Hindlimb muscle (tissue), 1 donor: ENCODE results near the gene SIK2. TPM values are rescaled to one million over a fixed set of nuclear protein-coding genes. Genes with fewer than 3 reads are reported as not detected.
"Not testable (repeated sequence)": the region's sequence is repeated elsewhere in the genome, so short reads cannot be mapped to it uniquely, and the experiment has no call there.

Experiments used
- DNase-seq: peaks from one replicate; pipeline ENCODE4 v3.0.0-alpha.2; 2013
- polyA plus RNA-seq: library from polyadenylated mRNA; unstranded; fragments of 120-200 nt; gene quantifications from one replicate; pipeline ENCODE4 v1.2.1, GENCODE V29; 2013; ENCODE audit not compliant: insufficient read length

SIK2 gene
- polyA plus RNA-seq, 1 donor: 20.5 TPM

- DNase-seq: no peak
These were observed 27.2 kb downstream of the SIK2 start for GRCh38 chr11:111629499-111629898.

DNA sequence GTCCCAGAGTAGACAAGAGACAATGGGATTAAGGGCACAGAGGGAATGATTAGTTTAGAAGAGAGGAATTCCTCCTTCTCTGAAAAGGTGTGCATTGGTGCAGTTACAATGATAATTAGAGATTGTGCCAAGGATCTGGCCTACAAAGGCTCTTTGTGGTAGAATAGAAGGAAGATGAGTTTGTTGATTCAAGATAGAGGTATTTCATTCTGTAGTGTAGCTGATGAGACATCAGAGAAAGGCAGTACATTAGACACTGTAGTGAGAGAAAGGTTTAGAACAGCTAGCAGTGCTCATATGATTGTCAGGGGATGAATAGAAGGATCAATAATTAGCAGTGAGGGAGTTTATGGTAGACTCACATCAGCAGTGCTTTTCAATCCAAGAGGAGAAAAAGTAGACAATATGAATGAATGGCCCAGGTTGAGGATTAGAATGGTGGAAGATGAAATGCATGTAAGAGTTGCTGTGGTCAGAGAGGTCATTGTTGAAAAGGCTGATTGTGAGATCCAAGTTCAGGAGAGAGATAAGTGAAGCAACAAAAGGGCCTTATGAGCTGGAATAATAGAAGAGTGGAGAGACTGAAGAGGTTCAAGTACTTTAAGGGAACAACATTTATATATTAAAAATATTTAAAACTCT is 28.9 kb downstream of the SIK2 start:
- no peak for DNase-seq

DNA sequence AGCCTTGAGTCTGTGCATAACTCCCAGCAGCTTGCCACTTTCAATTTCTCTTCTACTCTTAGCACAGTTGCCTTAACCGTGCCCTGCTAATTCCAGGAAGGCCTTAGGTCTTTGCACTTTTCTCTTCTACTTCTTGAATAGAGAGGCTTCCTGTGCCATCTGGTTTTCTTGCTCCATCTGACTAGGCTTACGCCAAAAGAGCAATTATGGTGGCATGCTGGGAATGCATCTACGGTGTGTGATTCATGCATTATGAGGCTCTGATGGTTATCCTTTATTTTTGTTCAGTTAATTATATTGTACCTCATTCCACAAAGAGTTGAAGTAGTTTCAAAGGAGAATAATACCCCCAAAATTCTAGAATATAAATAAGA is 29.4 kb downstream of the SIK2 start:
- no peak for DNase-seq

DNA sequence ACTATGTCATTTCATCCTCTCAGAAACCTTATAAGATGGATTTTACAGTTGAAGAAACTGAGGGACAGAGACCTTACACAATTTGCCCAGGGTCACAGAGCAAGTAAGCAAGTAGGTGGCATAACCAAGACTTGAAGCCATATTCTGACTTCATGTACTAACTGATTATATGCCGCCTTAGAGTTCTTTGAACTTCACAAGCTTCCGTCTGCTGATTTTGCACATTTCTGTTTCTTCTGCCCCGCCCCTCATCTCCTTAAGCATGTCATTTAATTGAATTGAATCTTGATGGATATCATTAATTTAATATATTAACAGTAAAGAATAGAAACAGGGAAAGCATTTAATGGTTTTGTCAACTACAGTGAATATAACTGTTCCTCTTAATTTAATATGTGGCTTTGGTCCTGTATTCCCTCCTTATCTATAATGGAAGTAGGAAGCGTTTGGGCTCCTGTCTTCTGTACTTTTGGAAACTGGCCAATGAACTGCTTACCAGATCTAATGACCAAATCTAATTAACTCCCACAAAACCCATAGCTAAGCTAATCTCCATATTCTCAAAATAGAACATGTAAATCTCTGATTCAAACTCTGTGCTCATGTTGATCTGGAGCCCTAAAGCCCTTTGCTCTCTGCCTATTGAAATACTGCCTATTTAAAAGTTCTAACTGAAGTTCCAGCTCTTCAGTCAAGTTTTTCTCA is 30.4 kb downstream of the SIK2 start:
- no peak for DNase-seq

DNA sequence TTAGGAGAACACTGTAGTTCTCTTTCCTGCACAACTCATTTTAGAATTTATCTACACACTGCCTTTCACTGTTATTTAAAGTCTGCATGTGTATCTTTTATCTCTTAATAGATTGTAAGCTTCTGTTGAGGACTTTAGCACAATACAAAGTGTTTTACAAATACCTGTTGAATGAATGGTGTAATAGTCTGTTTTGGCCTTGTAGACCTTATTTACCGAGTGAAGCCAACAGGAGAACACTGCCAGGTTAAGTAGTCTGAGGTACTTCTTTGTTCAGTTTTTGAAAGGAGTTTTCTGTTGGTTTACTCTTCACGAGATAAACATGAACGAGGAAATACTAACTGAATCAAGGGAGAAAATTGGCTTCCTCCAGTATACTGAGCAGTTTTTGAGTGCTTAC is 31.0 kb downstream of the SIK2 start:
- no peak for DNase-seq

- no peak for DNase-seq
These were observed 31.6 kb downstream of the SIK2 start for GRCh38 chr11:111633756-111634362.

DNA sequence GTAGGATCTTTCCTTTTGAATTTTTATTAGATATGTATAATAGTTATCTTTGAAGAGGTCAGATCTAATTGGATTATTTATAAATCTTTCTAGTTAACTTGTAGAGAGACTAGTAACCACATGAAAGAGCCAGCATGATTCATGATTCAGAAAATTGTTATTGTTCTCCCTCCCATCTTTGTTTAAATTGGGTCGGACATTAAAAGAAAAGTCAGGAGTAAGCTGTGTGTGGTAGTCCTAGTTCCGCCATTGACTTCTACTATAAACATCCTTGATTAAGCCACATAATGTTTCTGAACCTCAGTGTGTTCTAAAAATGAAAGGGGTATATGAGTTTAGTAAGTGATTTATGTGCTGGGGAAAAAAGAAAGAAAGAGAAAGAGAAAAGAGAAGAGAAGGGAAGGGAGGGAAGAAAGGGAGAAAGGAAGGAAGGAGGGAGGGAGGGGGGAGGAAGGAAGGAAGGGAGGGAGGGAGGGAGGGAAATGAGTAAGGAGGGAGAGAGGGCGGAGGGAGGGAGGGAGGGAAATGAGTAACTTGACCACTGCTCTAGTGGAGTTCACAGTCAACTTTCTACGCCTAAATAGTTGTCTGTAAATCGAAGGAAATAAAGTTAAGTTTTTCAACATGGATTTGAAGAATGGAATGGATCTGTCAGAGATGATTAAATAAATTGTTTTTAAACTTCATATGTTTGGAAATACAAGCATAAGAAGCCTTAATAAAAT is 32.9 kb downstream of the SIK2 start:
- DNase-seq: peak; percentile 42

DNA sequence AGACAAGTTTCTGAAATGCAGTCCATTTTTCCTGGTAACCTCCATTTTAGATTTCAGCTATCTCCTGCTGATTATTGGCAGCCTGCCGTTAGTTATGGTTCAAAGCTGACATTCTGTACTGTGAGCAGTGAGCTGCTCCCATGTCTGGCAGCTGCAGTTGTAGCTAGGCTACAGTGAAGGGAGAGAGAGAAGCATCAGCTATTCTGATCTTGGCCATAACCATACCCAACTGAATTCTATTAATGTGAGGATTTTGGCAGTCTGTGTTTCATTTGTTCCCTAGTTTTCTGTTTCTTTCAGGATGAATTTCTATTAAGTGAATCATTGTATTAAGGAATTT is 33.4 kb downstream of the SIK2 start:
- peak; percentile 80 for DNase-seq

DNA sequence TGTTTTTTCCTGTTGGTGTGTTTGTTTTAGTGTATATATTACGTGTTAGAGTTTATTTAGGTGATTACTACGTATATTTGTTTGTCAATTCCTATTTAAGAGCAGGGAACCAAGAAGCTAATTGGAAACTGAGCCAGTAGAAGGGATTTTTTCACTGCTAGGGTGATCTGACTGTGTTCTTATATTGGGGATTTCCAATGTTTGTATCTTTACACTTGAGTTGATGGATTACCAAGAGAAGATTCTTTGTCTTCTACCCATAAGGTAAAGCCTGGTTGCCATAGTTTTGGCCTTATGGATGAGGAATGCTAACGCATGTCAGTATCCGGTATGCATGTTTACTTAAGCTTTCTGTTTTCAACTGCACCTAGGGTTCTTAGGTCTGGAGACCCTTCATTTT is 35.6 kb downstream of the SIK2 start:
- DNase-seq: no peak

DNA sequence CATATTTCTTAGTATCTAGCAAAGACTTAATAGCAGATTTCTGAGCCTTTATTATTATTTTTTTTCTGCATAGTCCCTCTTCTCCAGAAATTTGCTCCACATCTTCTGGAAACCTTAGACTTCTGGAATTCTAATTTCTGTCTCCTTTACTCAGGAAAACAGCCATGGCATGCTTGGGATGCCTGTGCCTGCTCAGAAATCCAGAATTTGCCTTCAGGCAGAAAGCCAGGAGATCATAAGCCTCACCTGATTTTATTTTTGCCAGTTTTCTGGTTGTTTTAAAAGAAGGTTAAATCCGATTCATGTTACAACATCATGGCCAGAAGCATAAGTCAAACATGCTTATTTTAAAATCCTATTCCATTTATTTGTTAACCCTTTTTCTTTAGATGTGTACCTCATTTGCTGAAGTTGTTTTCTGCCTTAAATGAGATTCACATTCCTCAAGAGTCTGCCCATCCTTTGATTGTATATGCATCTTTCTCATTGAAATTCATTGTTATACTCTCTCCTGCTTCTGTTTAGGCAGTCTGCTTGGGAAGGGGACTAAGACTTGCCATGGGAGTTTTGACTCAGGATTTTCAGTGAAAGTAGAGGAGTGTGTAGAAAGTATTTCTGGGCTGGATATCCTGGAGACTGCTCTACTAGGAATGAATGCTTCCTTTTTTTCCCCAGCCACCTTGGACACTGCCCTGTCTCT is 37.1 kb downstream of the SIK2 start:
- no peak for DNase-seq

DNA sequence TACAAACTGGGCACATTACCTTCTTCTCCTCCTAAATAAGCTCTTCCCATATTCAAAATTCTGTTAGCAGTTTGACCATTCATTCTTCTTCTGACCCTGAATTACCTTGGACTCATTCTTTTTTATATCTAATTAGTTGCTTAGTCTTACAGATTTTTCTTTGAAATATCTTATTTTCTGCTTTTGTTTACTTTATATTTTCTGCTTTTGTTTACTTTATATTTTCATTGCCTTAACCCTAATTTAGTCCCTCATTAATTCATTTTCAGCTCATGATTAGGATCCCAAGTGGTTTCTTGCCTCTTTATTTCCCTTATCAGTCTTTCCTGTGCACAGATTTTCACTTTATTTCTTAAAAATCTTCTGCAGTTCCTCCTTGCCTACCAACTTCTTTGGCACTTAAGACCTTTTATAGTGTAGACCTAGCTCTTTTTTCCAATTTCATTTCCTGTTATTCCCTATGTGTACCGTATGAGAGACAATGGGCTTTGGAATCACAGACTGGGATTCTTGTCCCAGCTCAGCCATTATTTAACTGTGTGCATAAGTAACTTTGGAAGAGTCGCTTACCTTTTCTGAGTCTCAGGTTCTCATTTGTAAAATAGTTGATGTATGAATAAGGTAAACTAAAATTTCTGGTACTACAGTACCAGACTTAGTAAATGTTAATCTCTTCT is 39.2 kb downstream of the SIK2 start:
- DNase-seq: no peak

GRCh38 chr11:111642542-111642941 is 40.3 kb downstream of the SIK2 start:
- DNase-seq: no peak

DNA sequence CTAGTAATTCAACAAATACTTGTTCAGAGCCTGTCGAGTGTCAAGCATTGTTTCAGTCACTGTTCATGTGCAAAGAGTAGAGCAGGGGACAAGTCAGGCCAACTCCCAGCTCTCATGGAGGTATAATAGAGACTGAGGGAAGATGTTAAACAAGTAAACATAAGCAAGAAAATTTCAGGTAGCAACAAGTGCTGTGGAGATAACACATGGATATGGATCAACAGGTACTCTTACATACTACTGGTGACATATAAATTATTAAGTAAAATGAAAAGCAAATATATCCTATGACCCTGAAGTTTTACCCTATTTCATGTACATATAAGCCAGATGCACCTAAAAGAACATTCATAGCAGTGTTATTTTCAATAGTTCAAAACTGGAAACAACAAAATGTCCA is 42.7 kb downstream of the SIK2 start:
- no peak for DNase-seq

DNA sequence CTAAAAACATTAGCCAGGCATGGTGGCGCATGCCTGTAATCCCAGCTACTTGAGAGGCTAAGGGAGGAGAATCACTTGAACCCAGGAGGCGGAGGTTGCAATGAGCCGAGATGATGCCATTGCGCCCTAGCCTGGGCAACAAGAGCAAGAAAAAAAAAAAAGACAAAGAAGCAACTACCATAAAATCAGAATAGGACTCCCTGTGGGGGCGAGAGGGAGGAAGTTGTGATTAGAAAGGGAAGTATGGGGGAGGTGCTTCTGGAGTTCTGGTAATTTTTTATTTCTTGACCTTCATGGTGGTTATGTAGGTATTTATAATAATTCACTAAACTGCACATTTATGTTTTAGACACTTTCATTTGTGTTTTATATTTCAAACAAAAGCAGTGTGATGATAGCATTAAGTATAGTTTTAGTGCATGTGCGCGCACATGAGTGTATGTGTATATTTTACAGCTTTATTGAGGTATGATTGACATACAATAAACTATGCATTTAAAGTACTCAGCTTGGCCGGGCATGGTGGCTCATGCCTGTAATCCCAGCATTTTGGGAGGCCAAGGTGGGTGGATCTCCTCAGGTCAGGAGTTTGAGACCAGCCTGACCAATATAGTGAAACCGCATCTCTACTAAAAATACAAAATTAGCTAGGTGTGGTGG is 43.5 kb downstream of the SIK2 start:
- DNase-seq: no peak

DNA sequence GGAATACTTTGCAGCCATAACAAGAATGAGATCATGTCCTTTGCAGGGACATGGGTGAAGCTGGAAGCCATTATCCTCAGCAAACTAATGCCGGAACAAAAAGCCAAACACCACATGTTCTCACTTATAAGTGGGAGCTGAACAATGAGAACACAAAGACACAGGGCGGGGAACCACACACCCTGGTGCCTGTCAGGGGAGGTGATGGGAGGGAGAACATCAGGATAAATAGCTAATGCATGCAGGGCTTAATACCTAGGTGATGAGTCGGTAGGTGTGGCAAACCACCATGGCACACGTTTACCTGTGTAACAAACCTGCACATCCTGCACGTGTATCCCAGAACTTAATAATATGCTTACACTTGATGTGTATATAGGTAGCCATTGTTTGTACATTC is 49.1 kb downstream of the SIK2 start:
- not testable (repeated sequence) for DNase-seq

GRCh38 chr11:111652184-111652583 is 49.9 kb downstream of the SIK2 start:
- no peak for DNase-seq

GRCh38 chr11:111654601-111655000 is 52.4 kb downstream of the SIK2 start:
- DNase-seq: no peak

DNA sequence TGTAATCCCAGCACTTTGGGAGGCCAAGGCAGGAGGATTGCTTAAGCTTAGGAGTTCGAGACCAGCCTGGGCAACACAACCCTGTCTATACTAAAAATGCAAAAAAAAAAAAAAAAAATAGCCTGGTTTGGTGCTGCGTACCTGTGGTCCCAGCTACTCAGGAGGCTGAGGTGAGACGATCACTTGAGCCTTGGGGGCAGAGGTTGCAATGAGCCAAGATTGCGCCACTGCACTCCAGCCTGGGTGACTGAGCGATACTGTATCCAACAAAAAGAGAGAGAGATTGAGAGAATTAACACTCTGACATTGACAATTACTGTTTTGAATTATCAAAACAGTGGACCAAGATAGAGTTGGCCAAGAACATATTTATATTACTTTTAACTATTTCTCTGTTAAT is 53.7 kb downstream of the SIK2 start:
- no peak for DNase-seq

DNA sequence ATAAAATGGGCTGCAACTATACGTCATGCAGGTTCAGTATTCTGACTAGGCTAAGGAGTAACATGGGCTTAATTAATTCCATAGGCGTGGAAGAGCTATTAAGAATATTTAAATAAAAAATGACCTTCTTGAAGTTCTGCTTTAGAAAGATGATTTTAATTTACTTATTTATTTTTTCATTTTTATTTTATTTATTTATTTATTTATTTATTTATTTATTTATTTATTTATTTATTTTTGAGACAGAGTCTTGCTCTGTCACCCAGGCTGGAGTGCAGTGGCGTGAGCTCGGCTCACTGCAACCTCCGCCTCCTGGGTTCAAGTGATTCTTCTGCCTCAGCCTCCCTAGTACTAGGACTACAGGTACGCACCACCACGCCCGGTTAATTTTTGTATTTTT is 55.7 kb downstream of the SIK2 start:
- DNase-seq: not testable (repeated sequence)

GRCh38 chr11:111658493-111658892 is 56.2 kb downstream of the SIK2 start:
- DNase-seq: not testable (repeated sequence)

DNA sequence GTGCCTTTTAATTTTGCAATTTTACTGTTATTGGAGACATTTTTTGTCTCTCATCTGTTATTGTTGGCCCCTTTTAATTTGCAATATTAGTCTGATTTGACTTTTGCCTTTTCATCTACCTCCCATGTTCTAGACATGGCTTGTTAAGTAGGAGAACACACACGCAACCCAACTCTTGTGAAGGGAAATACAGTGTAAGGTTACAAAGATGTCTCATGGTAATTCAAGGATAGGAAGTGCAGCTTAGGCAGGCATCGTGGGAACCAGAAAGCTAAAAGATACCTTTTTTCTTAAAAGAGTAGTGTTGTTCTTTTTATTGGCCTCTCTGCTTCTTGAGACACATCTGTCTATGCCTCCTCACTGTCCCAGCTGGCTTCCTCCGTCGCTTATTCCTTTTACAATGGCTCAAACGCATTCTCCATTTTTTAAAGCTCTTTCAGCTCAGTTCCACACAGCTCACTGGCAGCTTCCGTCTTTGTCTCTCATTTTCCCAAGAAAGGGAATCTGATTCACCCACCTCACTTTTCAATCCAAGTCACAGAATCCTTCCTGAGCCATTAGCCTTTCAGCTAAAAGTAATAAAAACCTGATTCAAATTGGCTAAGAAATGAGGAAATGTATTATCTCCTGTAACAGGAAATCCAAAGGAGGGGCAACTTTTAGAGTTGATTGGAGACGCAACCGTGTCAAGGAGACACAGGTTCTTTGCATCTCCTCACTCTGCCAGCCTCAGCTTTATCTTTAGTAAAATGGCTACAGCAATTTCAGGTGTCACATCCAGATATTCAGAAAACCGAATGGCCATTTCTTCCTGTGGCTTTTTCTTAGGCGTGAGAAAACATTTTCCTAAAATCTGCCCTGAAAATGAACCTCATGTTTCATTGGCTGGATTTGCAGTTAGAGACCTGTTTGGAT is 57.2 kb downstream of the SIK2 start:
- DNase-seq: no peak
